ENCODE measurements around the gene ASCL3.

Gene ASCL3

DNA sequence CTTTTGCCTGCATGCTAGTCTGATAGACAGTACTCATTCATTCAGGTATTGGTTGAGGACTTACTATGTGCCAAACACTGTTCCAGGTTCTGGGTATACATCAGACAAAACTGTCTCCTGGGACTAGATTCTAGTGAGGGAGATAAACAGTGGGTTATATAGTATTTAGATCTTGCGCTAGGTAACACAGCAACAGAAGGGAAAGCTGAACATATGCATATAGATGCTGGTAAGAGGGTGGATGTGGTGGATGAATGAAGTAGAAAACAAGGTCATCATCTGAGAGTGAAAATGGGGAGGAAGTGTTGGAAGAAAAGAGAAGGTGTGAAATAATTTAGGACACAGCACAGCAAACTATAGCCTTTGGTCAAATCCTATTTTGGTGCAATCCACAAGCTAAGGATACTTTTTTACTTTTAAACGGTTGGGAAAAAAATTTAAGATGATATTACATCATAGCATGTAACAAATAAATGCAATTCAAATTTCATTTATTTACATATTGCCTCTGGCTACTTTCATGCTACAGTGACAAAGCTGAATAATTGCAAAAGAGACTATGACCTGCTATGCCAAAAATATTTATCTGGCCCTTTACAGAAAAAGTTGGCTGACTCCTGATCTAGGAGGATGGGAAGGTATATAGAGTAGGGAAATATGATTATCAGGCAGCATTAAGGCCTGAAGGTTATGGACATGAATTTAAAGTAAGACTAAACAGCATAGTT, 28.5 kb upstream of the ASCL3 start:
- H3K9ac ChIP-seq (ENCODE audit: low read depth, low read length): no peak overlapping the region
- 91% methylated on average over 1 of the region's 2 CpGs for WGBS
- no peaks in the 10 kb centered on the region for H3K36me3 ChIP-seq (ENCODE audit: insufficient read depth, low read length)
- no peaks in the 10 kb centered on the region for H3K9me3 ChIP-seq (ENCODE audit: insufficient read depth, low read depth, low read length)
- no peak overlapping the region for H3K27ac ChIP-seq (ENCODE audit: low read depth, low read length)
- H3K4me1 ChIP-seq (ENCODE audit: insufficient read depth, low read length): no peaks in the 10 kb centered on the region
- no peak overlapping the region for H3K4me3 ChIP-seq (ENCODE audit: low read length)
- H3K27me3 ChIP-seq (ENCODE audit: insufficient read depth, low read length): no peaks in the 10 kb centered on the region

DNA sequence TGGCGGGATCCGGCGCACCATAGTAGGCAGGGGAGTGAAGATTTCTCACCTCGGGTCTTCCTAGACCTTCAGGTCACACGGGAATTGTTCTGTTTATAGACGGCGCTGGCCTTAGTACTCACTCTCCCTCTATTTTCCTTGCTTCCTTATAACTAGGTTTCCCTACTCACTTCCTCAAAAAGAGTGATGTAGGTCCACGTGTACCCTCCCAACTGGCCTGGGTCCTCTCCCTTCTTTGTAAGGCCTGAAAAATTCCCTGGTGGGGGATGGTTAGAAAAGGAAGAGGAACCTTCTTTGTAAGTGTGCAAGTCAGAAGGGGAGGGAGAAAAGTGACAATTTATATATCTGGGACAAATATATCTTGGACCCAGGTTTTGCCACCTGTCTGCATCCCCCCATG, 24.4 kb upstream of the ASCL3 start:
- no peak overlapping the region for H3K9ac ChIP-seq (ENCODE audit: low read depth, low read length)
- no peak overlapping the region for H3K27ac ChIP-seq (ENCODE audit: low read depth, low read length)
- WGBS: 87% methylated on average over 8 of the region's 8 CpGs

DNA sequence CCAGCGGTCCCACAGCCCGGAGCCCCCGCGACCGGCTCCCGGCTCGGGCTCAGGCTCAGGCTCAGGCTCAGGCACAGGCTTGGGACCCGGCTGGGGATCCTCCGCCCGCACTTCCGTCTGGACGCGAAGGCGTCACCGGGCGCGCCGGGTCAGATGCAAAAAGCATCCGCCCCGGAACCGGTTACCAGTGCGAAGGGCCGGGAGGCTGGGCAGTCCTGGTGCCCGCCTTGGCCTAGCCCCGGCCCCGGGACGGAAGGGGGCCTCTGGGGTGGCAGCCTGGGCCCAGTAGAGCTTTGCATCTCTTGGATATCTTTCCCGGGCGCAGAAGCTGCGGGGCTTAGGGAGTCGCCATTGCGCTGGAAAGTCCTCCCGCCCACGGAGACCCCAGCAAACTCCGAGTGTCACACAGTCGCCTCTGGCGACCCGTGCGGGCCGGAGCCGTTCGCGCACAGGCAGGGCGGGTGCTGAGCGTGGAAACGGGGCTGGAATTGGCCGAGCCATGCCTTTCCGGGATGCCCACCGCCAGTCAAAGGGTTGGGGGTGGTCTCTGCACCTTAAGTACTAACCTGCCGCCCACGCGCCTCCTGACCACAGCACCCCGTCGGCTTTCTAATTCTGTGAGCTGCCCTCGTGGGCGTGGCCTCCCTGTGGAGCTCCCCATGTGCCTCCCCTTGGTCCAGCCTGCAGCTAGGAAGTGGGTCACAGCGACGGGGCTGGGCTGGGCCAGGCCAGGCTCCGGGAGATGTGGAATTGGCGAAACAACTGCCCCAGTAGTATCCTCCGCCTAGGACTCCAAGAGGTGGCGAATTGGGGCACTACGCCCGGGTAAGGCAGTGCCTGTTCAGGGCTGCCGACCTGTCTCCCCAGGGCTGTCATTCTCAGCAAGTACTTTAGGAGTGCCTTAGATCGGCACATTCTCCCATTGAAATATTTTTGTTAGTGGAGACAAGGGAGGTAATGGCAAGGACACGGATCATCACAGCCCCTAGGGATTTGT, 21.8 kb upstream of the ASCL3 start, which contains the start of gene TMEM9B:
TSS of gene TMEM9B (minus strand) at position 119 of the 997 bp plus-strand sequence. CDS start 129 bp downstream, outside the sequence.
- Histone ChIP-seq H3K4me1 (ENCODE audit: insufficient read depth, low read length) (peaks cover 9% of the 10 kb centered on the region), H3K36me3 (ENCODE audit: insufficient read depth, low read length) (no peaks in the 10 kb centered on the region), H3K27me3 (ENCODE audit: insufficient read depth, low read length) (no peaks in the 10 kb centered on the region), H3K27ac (ENCODE audit: low read depth, low read length) (peak within 1 kb of the TSS; percentile 96), H3K9ac (ENCODE audit: low read depth, low read length) (peak within 1 kb of the TSS; percentile 87), H3K9me3 (ENCODE audit: insufficient read depth, low read depth, low read length) (no peaks in the 10 kb centered on the region), H3K4me3 (ENCODE audit: low read length) (peak within 1 kb of the TSS; percentile 100)
- WGBS: 1% methylated on average over 67 of the region's 67 CpGs

More for the DNA sequence above, 24.4 kb upstream of the ASCL3 start:
- Histone ChIP-seq H3K4me3 (ENCODE audit: low read length) (no peak overlapping the region), H3K36me3 (ENCODE audit: insufficient read depth, low read length) (no peaks in the 10 kb centered on the region), H3K9me3 (ENCODE audit: insufficient read depth, low read depth, low read length) (no peaks in the 10 kb centered on the region), H3K4me1 (ENCODE audit: insufficient read depth, low read length) (peaks cover 9% of the 10 kb centered on the region), H3K27me3 (ENCODE audit: insufficient read depth, low read length) (no peaks in the 10 kb centered on the region)

DNA sequence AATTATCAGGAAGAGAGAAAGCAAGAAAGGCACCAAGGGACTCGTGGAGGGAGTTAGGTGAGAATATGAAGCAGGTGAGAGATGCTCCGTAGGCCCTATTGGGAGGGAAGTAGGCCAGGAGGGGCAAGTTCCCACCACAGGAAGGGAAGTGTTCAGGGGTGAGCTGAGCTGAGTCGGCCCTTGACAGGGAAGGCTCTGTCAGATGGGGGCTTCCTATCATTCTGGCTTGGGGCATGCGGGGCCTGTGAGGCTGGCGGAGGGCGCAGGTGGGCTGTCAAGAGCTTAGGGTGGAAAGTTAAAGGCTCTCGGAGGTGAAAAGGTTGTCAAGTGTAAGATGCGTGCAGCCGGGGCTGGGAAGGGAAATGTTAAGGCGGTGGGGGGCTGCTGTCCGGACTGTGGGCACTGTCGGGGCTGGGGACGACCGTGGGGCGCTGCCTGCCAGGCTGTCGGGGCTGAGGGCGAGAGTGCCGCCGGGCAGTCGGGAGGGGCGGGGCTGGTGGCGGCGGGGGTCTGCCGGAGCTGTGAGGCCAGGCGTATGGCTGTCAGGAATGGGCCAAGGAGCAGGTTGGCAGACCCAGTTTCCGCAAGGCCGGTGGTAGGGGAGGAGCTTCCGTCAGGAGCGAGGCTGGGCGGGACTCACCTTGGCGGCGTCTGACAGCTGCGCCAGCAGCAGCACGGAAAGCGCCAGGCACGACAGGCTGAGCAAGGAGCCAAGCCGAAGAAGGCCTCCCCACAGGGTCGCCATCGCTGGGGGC, 20.9 kb upstream of the ASCL3 start:
- no peaks in the 10 kb centered on the region for H3K9me3 ChIP-seq (ENCODE audit: insufficient read depth, low read depth, low read length)
- H3K4me3 ChIP-seq (ENCODE audit: low read length): peak overlapping the region; percentile 100
- peaks cover 9% of the 10 kb centered on the region for H3K4me1 ChIP-seq (ENCODE audit: insufficient read depth, low read length)
- peak overlapping the region; percentile 87 for H3K9ac ChIP-seq (ENCODE audit: low read depth, low read length)
- no peaks in the 10 kb centered on the region for H3K27me3 ChIP-seq (ENCODE audit: insufficient read depth, low read length)
- H3K36me3 ChIP-seq (ENCODE audit: insufficient read depth, low read length): no peaks in the 10 kb centered on the region
- 5% methylated on average over 39 of the region's 39 CpGs for WGBS
- peak overlapping the region; percentile 96; the same call in 1 of the 2 replicates for H3K27ac ChIP-seq (ENCODE audit: low read depth, low read length)

DNA sequence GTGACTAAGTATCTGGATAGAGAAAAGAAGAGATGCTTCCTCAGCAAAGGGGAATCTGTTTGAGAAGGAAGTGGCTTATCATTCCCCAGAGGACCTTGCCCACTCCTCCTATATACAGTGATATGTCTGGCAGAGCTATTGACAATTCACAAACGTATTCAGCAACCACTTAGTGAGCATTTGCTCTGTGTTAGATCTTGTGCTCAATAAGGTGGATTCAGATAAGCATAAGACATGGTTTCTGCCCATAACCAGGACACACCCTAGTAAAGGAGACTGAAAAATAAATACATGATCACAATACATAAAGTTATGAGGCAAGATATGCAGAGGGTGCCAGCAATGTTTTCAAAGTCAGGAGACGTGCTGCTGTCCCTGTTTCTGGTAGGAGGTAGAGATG, 20.0 kb upstream of the ASCL3 start:
- H3K4me1 ChIP-seq (ENCODE audit: insufficient read depth, low read length): peaks cover 9% of the 10 kb centered on the region
- no peak overlapping the region for H3K9ac ChIP-seq (ENCODE audit: low read depth, low read length)
- no peaks in the 10 kb centered on the region for H3K27me3 ChIP-seq (ENCODE audit: insufficient read depth, low read length)
- H3K27ac ChIP-seq (ENCODE audit: low read depth, low read length): no peak overlapping the region
- no peaks in the 10 kb centered on the region for H3K9me3 ChIP-seq (ENCODE audit: insufficient read depth, low read depth, low read length)
- H3K4me3 ChIP-seq (ENCODE audit: low read length): no peak overlapping the region
- H3K36me3 ChIP-seq (ENCODE audit: insufficient read depth, low read length): no peaks in the 10 kb centered on the region
- WGBS: 86% methylated on average over 1 of the region's 2 CpGs

DNA sequence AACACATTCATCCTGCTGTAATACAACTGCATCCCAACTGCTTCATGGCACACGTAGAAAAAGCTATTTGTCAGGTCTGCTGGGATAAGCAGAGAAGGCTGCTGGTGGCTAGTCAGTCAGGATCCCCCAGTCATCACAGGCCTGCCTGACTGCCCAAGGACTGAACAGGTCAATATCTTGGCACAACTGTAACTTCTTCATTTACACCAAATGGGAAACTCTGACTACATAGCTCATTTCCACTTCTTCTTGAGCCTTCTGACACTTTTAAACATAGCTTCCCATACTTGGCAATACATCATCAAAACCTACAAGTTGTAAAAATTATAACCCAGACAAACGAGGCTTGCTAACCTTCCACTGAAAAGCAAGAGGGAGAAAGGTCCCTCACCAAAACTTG, 18.6 kb upstream of the ASCL3 start:
- 87% methylated on average over 2 of the region's 2 CpGs for WGBS
- Histone ChIP-seq H3K27ac (ENCODE audit: low read depth, low read length) (no peak overlapping the region), H3K27me3 (ENCODE audit: insufficient read depth, low read length) (no peaks in the 10 kb centered on the region), H3K4me1 (ENCODE audit: insufficient read depth, low read length) (peaks cover 9% of the 10 kb centered on the region), H3K9me3 (ENCODE audit: insufficient read depth, low read depth, low read length) (no peaks in the 10 kb centered on the region), H3K9ac (ENCODE audit: low read depth, low read length) (no peak overlapping the region), H3K4me3 (ENCODE audit: low read length) (no peak overlapping the region), H3K36me3 (ENCODE audit: insufficient read depth, low read length) (no peaks in the 10 kb centered on the region)

DNA sequence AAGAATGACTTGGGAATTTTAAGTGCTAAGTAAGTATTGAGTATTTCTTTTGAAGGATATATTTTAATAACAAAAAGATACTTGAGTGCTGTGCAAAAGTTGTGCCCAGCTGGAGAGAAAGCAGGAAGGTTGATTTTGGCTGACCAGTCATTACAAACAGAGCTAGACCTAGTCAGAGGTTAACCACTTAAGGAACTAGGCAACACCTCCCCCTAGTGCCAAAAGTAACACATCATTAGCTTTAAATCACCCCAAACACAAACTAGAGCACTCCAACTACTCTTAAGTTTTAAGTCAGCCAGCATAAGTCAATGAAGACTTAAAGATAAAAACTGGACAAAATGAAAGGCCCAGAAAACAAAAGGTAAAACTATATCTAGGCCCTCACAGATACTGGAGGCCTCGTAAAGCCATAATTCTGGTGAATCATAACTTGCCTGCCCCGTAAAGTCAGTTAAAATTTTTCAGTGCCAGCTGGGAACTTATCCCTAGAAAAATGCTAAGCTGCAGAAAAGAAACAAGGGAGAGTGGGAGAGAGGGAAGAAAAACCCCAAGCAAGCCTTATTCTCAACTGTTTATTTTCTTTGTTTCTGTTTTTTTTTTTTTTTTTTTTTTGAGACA, 16.8 kb upstream of the ASCL3 start:
- peak overlapping the region; percentile 1; the same call in 1 of the 2 replicates for H3K27ac ChIP-seq (ENCODE audit: low read depth, low read length)
- no peak overlapping the region for H3K4me3 ChIP-seq (ENCODE audit: low read length)
- H3K36me3 ChIP-seq (ENCODE audit: insufficient read depth, low read length): peaks cover 7% of the 10 kb centered on the region; the same call in 1 of the 2 replicates
- H3K9me3 ChIP-seq (ENCODE audit: insufficient read depth, low read depth, low read length): no peaks in the 10 kb centered on the region
- peaks cover 6% of the 10 kb centered on the region for H3K4me1 ChIP-seq (ENCODE audit: insufficient read depth, low read length)
- WGBS: 29% methylated on average over 2 of the region's 2 CpGs
- no peak overlapping the region for H3K9ac ChIP-seq (ENCODE audit: low read depth, low read length)
- H3K27me3 ChIP-seq (ENCODE audit: insufficient read depth, low read length): no peaks in the 10 kb centered on the region

DNA sequence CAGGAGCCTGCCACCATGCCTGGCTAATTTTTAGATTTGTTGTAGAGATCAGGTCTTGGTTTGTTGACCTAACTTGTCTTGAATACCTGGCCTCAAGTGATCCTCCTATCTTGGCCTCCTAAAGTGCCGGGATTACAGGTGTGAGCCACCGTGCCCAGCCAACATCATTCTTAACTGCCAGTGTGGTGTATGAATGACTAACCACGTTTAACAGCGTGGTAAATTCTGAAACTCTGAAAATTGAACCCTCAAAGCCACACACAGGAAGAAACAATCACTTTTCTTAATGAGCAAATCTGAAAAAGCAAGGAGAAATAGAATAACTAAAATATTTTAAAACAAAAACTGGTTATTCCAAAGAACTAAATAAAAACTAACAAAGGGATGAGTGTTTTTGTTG, 14.0 kb upstream of the ASCL3 start:
- peaks cover 16% of the 10 kb centered on the region for H3K36me3 ChIP-seq (ENCODE audit: insufficient read depth, low read length)
- WGBS: 97% methylated on average over 4 of the region's 4 CpGs
- no peak overlapping the region for H3K9ac ChIP-seq (ENCODE audit: low read depth, low read length)
- H3K9me3 ChIP-seq (ENCODE audit: insufficient read depth, low read depth, low read length): no peaks in the 10 kb centered on the region
- H3K4me1 ChIP-seq (ENCODE audit: insufficient read depth, low read length): no peaks in the 10 kb centered on the region
- H3K27ac ChIP-seq (ENCODE audit: low read depth, low read length): no peak overlapping the region
- no peak overlapping the region for H3K4me3 ChIP-seq (ENCODE audit: low read length)
- no peaks in the 10 kb centered on the region for H3K27me3 ChIP-seq (ENCODE audit: insufficient read depth, low read length)

DNA sequence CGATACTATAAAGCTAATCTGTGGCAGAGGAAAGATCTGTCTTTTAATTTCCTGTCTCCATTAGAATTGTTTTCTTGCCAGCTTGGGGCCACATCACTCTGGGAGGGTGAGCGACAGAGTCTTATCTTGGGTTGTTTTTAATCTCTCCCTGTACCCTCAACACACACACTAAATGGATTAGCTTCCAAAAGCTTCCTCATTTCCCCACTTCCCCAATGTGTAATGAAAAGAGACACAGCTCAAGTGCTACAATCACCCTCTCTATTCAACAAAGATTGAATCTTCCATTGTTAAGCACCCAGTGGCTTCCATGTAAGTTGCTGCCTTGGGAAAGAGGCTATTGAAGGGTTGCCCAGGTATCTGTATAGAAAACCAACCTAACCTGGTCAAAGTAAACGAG, 6.1 kb upstream of the ASCL3 start:
- Histone ChIP-seq H3K9ac (ENCODE audit: low read depth, low read length) (no peak overlapping the region), H3K9me3 (ENCODE audit: insufficient read depth, low read depth, low read length) (no peaks in the 10 kb centered on the region), H3K4me3 (ENCODE audit: low read length) (no peak overlapping the region), H3K4me1 (ENCODE audit: insufficient read depth, low read length) (0 out of 2 replicates have a peak, but pooled peaks cover 6% of the 10 kb centered on the region), H3K27me3 (ENCODE audit: insufficient read depth, low read length) (no peaks in the 10 kb centered on the region), H3K27ac (ENCODE audit: low read depth, low read length) (no peak overlapping the region), H3K36me3 (ENCODE audit: insufficient read depth, low read length) (peaks cover 19% of the 10 kb centered on the region)
- WGBS: 85% methylated on average over 3 of the region's 3 CpGs

DNA sequence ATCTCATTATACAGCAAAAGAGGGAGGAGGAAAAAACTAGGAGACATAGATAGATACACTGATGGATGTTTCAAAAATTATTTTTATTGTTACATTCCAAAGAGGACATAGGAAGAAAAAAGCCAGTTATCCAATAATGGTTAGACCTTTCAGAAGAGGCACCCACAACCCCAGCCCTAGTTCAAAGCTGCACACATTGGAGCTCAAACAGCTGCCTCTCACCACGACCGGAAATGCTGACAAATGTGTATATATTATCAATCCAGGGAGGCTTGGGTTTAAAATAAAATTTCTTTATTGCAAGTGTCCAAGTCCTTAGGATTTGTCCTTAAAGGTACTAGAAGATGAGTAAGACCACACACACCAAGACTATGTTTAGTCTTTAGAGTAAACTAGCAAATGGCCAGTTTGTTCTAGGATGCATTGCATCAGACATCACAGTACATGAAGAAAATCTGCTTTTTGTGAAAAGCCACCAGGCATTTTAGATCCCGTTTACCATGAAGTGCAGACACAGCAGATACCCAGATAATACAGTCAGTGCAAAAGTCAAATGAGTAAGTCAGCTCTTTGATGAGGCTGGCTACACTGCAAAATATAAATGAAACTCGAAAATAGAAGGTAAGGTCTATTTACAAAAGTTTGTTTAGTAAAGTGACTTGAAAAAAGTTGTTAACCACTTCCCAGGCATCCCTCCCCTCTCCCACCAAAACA, 4.6 kb upstream of the ASCL3 start:
- H3K4me1 ChIP-seq (ENCODE audit: insufficient read depth, low read length): 0 out of 2 replicates have a peak, but pooled peaks cover 6% of the 10 kb centered on the region
- no peaks in the 10 kb centered on the region for H3K27me3 ChIP-seq (ENCODE audit: insufficient read depth, low read length)
- H3K27ac ChIP-seq (ENCODE audit: low read depth, low read length): no peak overlapping the region
- 90% methylated on average over 4 of the region's 4 CpGs for WGBS
- no peaks in the 10 kb centered on the region for H3K9me3 ChIP-seq (ENCODE audit: insufficient read depth, low read depth, low read length)
- peaks cover 11% of the 10 kb centered on the region for H3K36me3 ChIP-seq (ENCODE audit: insufficient read depth, low read length)
- no peak overlapping the region for H3K4me3 ChIP-seq (ENCODE audit: low read length)
- H3K9ac ChIP-seq (ENCODE audit: low read depth, low read length): no peak overlapping the region

Measured in HUES64 (cell line).